Activated naive CD4-positive, alpha-beta T cell treated with anti-CD3 and anti-CD28 coated beads, Interleukin-2, amount 50 U/mL, for 24 hours (primary cell): Measurements from ENCODE around the gene SUPT20HL2.
"Not testable (repeated sequence)": the region's sequence is repeated elsewhere in the genome, so short reads cannot be mapped to it uniquely, and the experiment has no call there.

Experiments used
- H3K27ac Mint-ChIP-seq: one replicate; pipeline ENCODE4 v1.8.0; 2021; ENCODE audit warnings: mild to moderate bottlenecking, mixed read lengths
- H3K27me3 Mint-ChIP-seq: one replicate; pipeline ENCODE4 v1.8.0; 2021; ENCODE audit warnings: mixed read lengths
- H3K36me3 Mint-ChIP-seq: one replicate; pipeline ENCODE4 v1.8.0; 2021; ENCODE audit warnings: mixed read lengths
- H3K4me1 Mint-ChIP-seq: one replicate; pipeline ENCODE4 v1.8.0; 2021; ENCODE audit warnings: mixed read lengths
- H3K4me3 Mint-ChIP-seq: one replicate; pipeline ENCODE4 v1.8.0; 2021; ENCODE audit warnings: mild to moderate bottlenecking, mixed read lengths
- H3K9me3 Mint-ChIP-seq: one replicate; pipeline ENCODE4 v1.8.0; 2021; ENCODE audit warnings: mixed read lengths

SUPT20HL2 gene

DNA sequence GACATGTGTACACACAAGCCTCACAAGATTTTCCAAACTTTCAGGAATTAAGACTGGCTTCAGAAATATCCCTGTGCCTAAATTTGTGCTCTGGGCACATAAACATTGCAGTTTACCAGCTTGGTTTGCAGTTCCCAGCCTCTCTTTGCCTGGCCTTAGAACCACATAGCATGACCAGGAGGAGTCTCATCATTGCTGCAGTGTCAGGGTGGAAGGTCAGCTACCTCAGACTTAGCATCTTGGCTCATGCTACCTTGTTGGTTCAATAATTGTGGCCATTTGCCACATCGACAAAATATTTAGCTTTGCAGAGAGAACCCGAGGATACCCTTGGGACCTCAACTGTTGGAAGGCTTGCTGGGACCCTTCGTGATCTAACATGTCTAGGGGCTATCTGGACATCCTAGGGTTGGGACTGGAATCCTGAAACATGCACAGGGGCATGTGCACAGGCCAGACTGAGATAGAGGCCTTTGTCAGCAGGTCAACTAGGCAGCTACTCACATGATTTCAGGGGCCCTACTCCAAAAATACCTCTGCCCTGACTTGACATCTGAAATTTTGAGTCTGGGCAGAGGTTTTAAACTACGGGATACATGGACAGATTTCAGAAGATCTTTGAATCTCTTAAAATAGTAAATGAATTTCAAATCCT is 8.0 kb upstream of the SUPT20HL2 start:
- Mint-ChIP-seq H3K27me3 (peaks cover 3% of the 10 kb centered on the region), H3K4me3 (no peak overlapping the region), H3K27ac (no peak overlapping the region), H3K4me1 (no peaks in the 10 kb centered on the region), H3K9me3 (no peaks in the 10 kb centered on the region), H3K36me3 (no peaks in the 10 kb centered on the region)

GRCh38 chrX:24317567-24317966 is 3.7 kb upstream of the SUPT20HL2 start:
- no peaks in the 10 kb centered on the region for H3K36me3 Mint-ChIP-seq
- no peak overlapping the region for H3K4me3 Mint-ChIP-seq
- H3K4me1 Mint-ChIP-seq: no peaks in the 10 kb centered on the region
- H3K27me3 Mint-ChIP-seq: no peaks in the 10 kb centered on the region
- H3K27ac Mint-ChIP-seq: no peak overlapping the region
- no peaks in the 10 kb centered on the region for H3K9me3 Mint-ChIP-seq

DNA sequence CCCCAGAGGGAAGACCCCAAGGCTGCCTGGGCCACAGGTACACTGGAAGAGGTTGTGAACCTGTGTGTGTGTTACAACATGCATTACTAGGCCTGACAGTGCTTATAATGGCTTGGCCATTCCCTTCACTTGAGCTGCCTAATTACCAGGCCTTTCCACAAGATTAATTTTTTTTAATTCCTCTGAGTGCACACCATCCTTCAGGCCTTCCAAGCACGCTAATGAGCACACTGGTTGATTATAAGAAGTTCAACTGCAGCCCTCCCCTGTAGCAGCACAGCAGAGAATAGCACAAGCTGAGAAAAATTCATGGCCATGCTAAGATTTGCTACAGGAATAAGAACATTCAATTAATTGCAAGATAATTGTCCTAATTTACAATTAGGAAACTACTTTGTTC is 2.2 kb upstream of the SUPT20HL2 start:
- Mint-ChIP-seq H3K4me3 (no peak overlapping the region), H3K4me1 (no peaks in the 10 kb centered on the region), H3K27me3 (no peaks in the 10 kb centered on the region), H3K36me3 (no peaks in the 10 kb centered on the region), H3K27ac (no peak overlapping the region), H3K9me3 (no peaks in the 10 kb centered on the region)

DNA sequence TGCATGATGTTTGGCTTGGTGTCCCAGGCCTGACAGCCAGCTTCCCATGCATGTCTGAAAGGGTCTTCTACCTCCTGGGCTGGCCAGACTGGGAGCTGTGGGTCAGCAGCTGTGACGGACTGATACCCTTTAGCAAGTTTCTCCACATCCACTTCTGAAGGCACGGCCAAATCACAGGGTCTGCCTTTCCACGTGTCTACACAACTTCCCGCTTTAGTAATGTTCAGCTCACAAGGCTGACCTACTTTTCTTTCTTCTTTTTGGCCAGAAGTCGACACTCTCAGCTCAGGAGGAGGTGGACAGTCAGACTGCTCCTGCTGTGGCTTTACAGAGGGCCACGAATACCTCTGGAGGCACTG is 1.6 kb downstream of the SUPT20HL2 start:
- not testable (repeated sequence) for H3K4me1 Mint-ChIP-seq, H3K27me3 Mint-ChIP-seq, H3K36me3 Mint-ChIP-seq, H3K27ac Mint-ChIP-seq, H3K4me3 Mint-ChIP-seq, H3K9me3 Mint-ChIP-seq

DNA sequence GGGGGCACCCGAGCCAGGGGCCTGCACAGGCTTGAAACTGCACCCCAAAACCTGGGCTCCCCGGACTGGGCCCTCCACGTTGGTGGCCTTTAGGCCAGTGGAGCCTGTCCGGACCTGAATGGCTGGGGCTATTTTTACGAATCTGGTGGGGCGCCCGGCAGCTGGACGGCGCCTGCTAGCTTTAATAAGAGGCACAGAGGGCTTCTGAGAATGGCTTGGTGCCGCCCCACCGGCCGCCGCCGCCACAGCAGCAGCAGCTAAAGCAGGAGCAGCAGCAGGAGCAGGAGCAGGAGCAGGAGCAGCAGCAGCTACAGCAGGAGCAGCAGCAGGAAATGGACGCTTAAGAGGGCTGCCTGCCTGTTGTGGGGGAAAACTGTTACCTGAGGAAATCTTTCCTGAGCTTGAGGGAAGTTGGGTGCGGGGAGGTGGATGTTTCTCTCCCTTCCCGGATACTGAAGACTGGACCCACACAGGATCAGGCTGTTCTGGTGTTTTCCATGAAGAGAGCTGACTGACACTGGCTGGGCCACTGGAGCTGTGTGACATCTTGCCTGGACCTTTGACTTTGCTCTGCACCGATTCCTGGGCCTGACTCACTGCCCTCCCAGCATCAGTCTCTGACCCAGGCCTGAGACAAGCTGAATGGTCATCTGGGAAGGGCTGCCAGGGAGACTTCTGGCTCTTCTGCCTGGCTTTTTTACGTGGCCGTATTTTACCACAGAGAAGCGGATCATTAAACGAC is 2.2 kb downstream of the SUPT20HL2 start:
- not testable (repeated sequence) for H3K4me1 Mint-ChIP-seq, H3K27ac Mint-ChIP-seq, H3K27me3 Mint-ChIP-seq, H3K9me3 Mint-ChIP-seq, H3K4me3 Mint-ChIP-seq, H3K36me3 Mint-ChIP-seq

- not testable (repeated sequence) for H3K4me1 Mint-ChIP-seq, H3K27ac Mint-ChIP-seq, H3K36me3 Mint-ChIP-seq, H3K9me3 Mint-ChIP-seq, H3K4me3 Mint-ChIP-seq, H3K27me3 Mint-ChIP-seq
Measured at GRCh38 chrX:24310916-24311315, 3.0 kb downstream of the SUPT20HL2 start.

GRCh38 chrX:24309580-24310374 is 4.1 kb downstream of the SUPT20HL2 start:
- not testable (repeated sequence) for H3K27ac Mint-ChIP-seq, H3K27me3 Mint-ChIP-seq, H3K4me3 Mint-ChIP-seq, H3K36me3 Mint-ChIP-seq, H3K9me3 Mint-ChIP-seq, H3K4me1 Mint-ChIP-seq

GRCh38 chrX:24308803-24309202 is 5.1 kb downstream of the SUPT20HL2 start:
- H3K4me3 Mint-ChIP-seq, H3K27me3 Mint-ChIP-seq, H3K9me3 Mint-ChIP-seq, H3K4me1 Mint-ChIP-seq, H3K27ac Mint-ChIP-seq, H3K36me3 Mint-ChIP-seq: not testable (repeated sequence)

DNA sequence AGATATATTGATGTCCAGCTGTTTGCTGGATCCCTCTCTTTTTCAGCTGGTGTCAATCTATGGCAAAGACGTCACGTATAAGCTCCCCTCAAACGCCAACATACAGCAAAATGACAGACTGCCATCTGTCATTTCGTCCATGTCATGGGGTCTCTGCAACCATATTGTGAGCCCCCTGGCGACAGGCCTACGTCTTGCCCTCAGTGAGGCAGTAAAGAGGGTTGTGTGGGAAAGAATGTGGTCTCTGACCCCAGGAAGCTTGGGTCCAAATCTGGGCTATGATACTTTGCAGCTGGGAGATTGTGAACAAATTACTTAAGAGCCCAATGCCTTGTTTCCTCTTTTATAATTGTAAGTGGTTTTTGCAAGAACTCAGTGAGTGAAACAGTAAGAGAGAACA is 7.4 kb downstream of the SUPT20HL2 start:
- H3K36me3 Mint-ChIP-seq: no peaks in the 10 kb centered on the region
- H3K27me3 Mint-ChIP-seq: no peaks in the 10 kb centered on the region
- no peaks in the 10 kb centered on the region for H3K4me1 Mint-ChIP-seq
- no peak overlapping the region for H3K4me3 Mint-ChIP-seq
- no peak overlapping the region for H3K27ac Mint-ChIP-seq
- no peaks in the 10 kb centered on the region for H3K9me3 Mint-ChIP-seq

DNA sequence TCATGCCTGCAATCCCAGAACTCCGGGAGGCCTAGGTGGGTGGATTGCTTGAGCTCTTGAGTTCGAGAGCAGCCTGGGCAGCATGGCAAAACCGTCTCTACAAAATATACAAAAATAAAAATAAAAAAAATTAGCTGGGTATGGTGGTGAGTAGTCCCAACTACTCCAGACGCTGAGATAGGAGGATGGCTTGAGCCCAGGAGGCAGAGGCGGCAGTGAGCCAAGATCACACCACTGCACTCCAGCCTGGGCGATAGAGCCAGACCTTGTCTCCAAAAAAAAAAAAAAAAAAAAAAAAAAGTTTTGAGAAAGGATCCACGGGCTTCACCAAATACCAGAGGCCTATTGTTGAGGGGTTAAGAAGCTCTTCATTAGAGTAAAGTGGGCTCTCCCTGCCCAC is 8.0 kb downstream of the SUPT20HL2 start:
- no peaks in the 10 kb centered on the region for H3K9me3 Mint-ChIP-seq
- H3K27ac Mint-ChIP-seq: no peak overlapping the region
- H3K4me3 Mint-ChIP-seq: no peak overlapping the region
- no peaks in the 10 kb centered on the region for H3K36me3 Mint-ChIP-seq
- H3K4me1 Mint-ChIP-seq: no peaks in the 10 kb centered on the region
- H3K27me3 Mint-ChIP-seq: no peaks in the 10 kb centered on the region

DNA sequence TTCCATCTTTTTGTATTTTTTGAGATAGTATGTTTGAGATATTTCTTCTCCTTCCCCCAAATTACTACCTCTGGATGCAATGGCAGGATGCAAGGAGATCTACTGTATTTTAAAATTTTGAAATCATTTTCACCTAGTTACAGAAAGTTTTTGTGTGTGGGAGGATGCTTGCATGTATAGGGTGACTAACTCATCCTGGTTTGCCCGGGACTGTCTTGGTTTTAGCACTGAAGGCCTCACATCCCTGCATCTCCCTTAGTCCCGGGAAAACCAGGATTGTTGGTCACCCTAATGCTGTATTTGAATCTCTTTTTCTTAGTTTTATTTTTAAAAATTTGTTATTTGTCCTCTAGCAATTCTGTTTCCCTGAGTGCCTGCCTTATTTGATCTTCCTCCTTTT is 12.1 kb downstream of the SUPT20HL2 start:
- no peaks in the 10 kb centered on the region for H3K9me3 Mint-ChIP-seq
- H3K4me3 Mint-ChIP-seq: no peak overlapping the region
- H3K36me3 Mint-ChIP-seq: no peaks in the 10 kb centered on the region
- H3K27me3 Mint-ChIP-seq: no peaks in the 10 kb centered on the region
- H3K4me1 Mint-ChIP-seq: no peaks in the 10 kb centered on the region
- H3K27ac Mint-ChIP-seq: no peak overlapping the region

DNA sequence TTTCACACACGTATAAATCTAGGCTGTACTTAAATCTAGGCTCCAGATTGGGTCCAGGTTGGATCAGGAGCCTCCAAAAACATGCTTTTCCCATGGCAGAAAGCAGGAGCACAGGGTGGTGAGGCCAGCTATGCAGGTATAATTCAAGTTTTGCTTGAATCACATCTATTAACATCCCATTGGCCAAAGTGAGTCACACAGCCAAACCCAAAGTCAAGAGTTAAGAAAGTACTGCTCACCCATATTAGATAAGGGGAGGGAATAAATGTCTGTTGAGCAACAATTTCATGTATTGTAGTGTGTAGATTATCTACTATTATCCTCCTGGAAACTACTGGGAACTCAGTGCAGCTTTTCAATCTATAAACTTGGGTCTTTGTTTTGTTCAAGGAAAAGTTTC is 12.8 kb downstream of the SUPT20HL2 start:
- no peaks in the 10 kb centered on the region for H3K9me3 Mint-ChIP-seq
- H3K27me3 Mint-ChIP-seq: no peaks in the 10 kb centered on the region
- no peaks in the 10 kb centered on the region for H3K4me1 Mint-ChIP-seq
- H3K4me3 Mint-ChIP-seq: no peak overlapping the region
- no peak overlapping the region for H3K27ac Mint-ChIP-seq
- H3K36me3 Mint-ChIP-seq: no peaks in the 10 kb centered on the region

DNA sequence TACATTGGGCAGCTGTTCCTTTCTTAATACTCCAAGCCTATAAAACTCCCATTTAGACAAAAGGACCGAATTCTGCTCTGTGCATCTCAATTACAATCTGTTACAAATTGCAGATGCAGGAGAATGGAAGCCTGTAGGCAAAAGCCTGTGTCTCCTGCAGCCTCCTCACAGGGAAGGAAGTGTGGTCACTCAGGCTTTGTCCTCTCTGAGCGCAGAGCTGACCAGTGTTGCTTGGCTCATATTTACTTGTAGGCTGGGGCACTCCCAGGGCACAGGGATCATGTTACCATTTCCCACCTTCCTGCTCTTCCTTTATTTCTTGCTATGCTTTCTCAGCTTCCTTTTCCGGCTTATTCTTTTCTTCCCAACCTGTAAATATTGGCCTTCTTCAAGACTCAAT is 15.7 kb downstream of the SUPT20HL2 start:
- H3K4me1 Mint-ChIP-seq: no peaks in the 10 kb centered on the region
- H3K36me3 Mint-ChIP-seq: no peaks in the 10 kb centered on the region
- H3K27ac Mint-ChIP-seq: no peak overlapping the region
- no peaks in the 10 kb centered on the region for H3K27me3 Mint-ChIP-seq
- no peak overlapping the region for H3K4me3 Mint-ChIP-seq
- H3K9me3 Mint-ChIP-seq: no peaks in the 10 kb centered on the region

GRCh38 chrX:24294619-24295018 is 19.2 kb downstream of the SUPT20HL2 start:
- no peaks in the 10 kb centered on the region for H3K9me3 Mint-ChIP-seq
- H3K4me3 Mint-ChIP-seq: no peak overlapping the region
- H3K27me3 Mint-ChIP-seq: no peaks in the 10 kb centered on the region
- H3K27ac Mint-ChIP-seq: no peak overlapping the region
- no peaks in the 10 kb centered on the region for H3K4me1 Mint-ChIP-seq
- H3K36me3 Mint-ChIP-seq: no peaks in the 10 kb centered on the region

GRCh38 chrX:24293412-24293811 is 20.5 kb downstream of the SUPT20HL2 start:
- Mint-ChIP-seq H3K27ac (no peak overlapping the region), H3K27me3 (no peaks in the 10 kb centered on the region), H3K36me3 (no peaks in the 10 kb centered on the region), H3K4me1 (no peaks in the 10 kb centered on the region), H3K4me3 (no peak overlapping the region), H3K9me3 (no peaks in the 10 kb centered on the region)

DNA sequence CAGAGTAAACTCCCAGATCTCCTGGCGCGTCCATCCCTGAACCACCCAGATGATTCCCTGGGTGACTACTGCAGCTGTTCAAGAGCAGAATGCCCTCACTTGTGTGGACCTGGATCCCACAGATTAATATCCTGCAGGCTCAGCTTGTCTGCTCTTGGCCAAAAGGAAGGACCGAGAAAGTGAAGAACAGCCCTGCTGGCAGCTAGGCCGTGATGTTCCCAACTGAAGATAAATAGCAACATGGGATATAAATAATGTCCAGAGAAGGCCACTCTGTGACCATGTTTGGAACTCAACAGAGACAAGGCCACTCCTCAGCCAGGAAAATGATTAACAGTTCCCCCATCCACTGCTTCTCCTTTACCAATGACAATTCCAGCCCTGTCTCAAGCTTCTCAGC is 21.5 kb downstream of the SUPT20HL2 start:
- H3K27ac Mint-ChIP-seq: no peak overlapping the region
- H3K36me3 Mint-ChIP-seq: no peaks in the 10 kb centered on the region
- no peaks in the 10 kb centered on the region for H3K27me3 Mint-ChIP-seq
- H3K4me3 Mint-ChIP-seq: no peak overlapping the region
- H3K4me1 Mint-ChIP-seq: no peaks in the 10 kb centered on the region
- H3K9me3 Mint-ChIP-seq: no peaks in the 10 kb centered on the region
